ENCODE results near the gene EBF3. TPM values are rescaled to one million over a fixed set of nuclear protein-coding genes. Genes with fewer than 3 reads are reported as not detected.

The EBF3 gene
- 100 to 1,000 TPM in 1 of 12 donors, 10 to 100 TPM in 10, not detected in 1; 51.3 to 117 (median 70.4) TPM for polyA plus RNA-seq (ENCODE audit: insufficient read length in 12 of 12)
- long read RNA-seq, donor 1 = 0 reads
- long read RNA-seq, donor 2 = 0 reads
- long read RNA-seq, donor 3 = 0 reads
- long read RNA-seq, donor 4, full-length matches to known transcripts = 1 of 1 reads
- long read RNA-seq, donor 4, partial matches to known transcripts = 0 of 1 reads
- long read RNA-seq, donor 4, other reads (novel, unspliced or antisense) = 0 of 1 reads
- long read RNA-seq, donor 5 = 0 reads
- long read RNA-seq, donor 6 = 0 reads
- long read RNA-seq, donor 7 = 0 reads
- long read RNA-seq, donor 8, full-length matches to known transcripts = 1 of 1 reads
- long read RNA-seq, donor 8, partial matches to known transcripts = 0 of 1 reads
- long read RNA-seq, donor 8, other reads (novel, unspliced or antisense) = 0 of 1 reads
- long read RNA-seq, donor 9 = 0 reads
- long read RNA-seq, donor 10 = 0 reads
- long read RNA-seq, donor 11, full-length matches to known transcripts = 2 of 2 reads
- long read RNA-seq, donor 11, partial matches to known transcripts = 0 of 2 reads
- long read RNA-seq, donor 11, other reads (novel, unspliced or antisense) = 0 of 2 reads

- peak; percentile 96 for DNase-seq
Measured at GRCh38 chr10:129963641-129964501, at the start of gene EBF3. Gene EBF3, minus strand, starts transcription at chr10:129964274. Its CDS starts 506 bp downstream, at chr10:129963768.

GRCh38 chr10:130013335-130014262, 49.5 kb upstream of the EBF3 start:
- DNase-seq = peak; percentile 64

GRCh38 chr10:130012129-130012528, 48.1 kb upstream of the EBF3 start:
- no peak for DNase-seq

- no peak for DNase-seq
Measured at GRCh38 chr10:130010653-130011052, 46.6 kb upstream of the EBF3 start.

GRCh38 chr10:130009228-130009627, 45.2 kb upstream of the EBF3 start:
- no peak for DNase-seq

GRCh38 chr10:130003787-130004613, 39.9 kb upstream of the EBF3 start:
- no peak for DNase-seq

- no peak for DNase-seq
Measured at GRCh38 chr10:130003166-130003565, 39.1 kb upstream of the EBF3 start.

- no peak for DNase-seq
Measured at GRCh38 chr10:130002606-130003005, 38.5 kb upstream of the EBF3 start.

GRCh38 chr10:130000918-130001317, 36.8 kb upstream of the EBF3 start:
- DNase-seq = no peak

- DNase-seq = no peak
Measured at GRCh38 chr10:129999140-129999539, 35.1 kb upstream of the EBF3 start.

GRCh38 chr10:129993621-129994020, 29.5 kb upstream of the EBF3 start:
- DNase-seq = no peak

GRCh38 chr10:129992356-129992755, 28.3 kb upstream of the EBF3 start:
- no peak for DNase-seq

GRCh38 chr10:129982825-129983224, 18.8 kb upstream of the EBF3 start:
- no peak for DNase-seq

GRCh38 chr10:129978980-129979379, 14.9 kb upstream of the EBF3 start:
- no peak for DNase-seq

- DNase-seq = no peak
Measured at GRCh38 chr10:129978322-129978721, 14.2 kb upstream of the EBF3 start.

GRCh38 chr10:129977794-129978193, 13.7 kb upstream of the EBF3 start:
- DNase-seq = no peak

GRCh38 chr10:129973674-129974059, 9.6 kb upstream of the EBF3 start:
- no peak for DNase-seq

- peak; percentile 16 for DNase-seq
Measured at GRCh38 chr10:129972966-129973673, 9.0 kb upstream of the EBF3 start.

- peak; percentile 52 for DNase-seq
Measured at GRCh38 chr10:129972145-129972965, 8.3 kb upstream of the EBF3 start.
